Amygdala (tissue), 56 donors: Measurements from ENCODE around the gene HSPA1L.

Source experiments
- DNase-seq, 56 donors: peaks; one replicate each; lab custom pipeline; 2025; lab: John Stamatoyannopoulos, UW

Gene HSPA1L

GRCh38 chr6:31791324-31792089 lies 23.6 kb downstream of the HSPA1L start:
- peak in 14 of 56 donors; percentile 11 to 65 (median 20) for DNase-seq

- DNase-seq = no peak
Measured at GRCh38 chr6:31785475-31785874, 29.6 kb downstream of the HSPA1L start.

- DNase-seq = peak in 2 of 56 donors; percentile 18
Measured at GRCh38 chr6:31784098-31784925, 30.8 kb downstream of the HSPA1L start.

GRCh38 chr6:31782126-31782855 lies 32.8 kb downstream of the HSPA1L start:
- no peak for DNase-seq

- DNase-seq = no peak
Measured at GRCh38 chr6:31781244-31782125, 33.6 kb downstream of the HSPA1L start.

- DNase-seq = no peak
Measured at GRCh38 chr6:31780507-31781243, 34.4 kb downstream of the HSPA1L start.

- no peak for DNase-seq
Measured at GRCh38 chr6:31779908-31780307, 35.2 kb downstream of the HSPA1L start.

- no peak for DNase-seq
Measured at GRCh38 chr6:31778999-31779885, 35.8 kb downstream of the HSPA1L start.

- DNase-seq = no peak
Measured at GRCh38 chr6:31778193-31778592, 36.9 kb downstream of the HSPA1L start.

- no peak for DNase-seq
Measured at GRCh38 chr6:31777667-31778050, 37.4 kb downstream of the HSPA1L start.

- peak in 15 of 56 donors; percentile 3 to 94 (median 33) for DNase-seq
Measured at GRCh38 chr6:31776989-31777666, 38.0 kb downstream of the HSPA1L start, which contains the start of gene VWA7. Gene VWA7 (minus strand): TSS chr6:31777328. CDS start chr6:31776779, 549 bp downstream.

- DNase-seq = peak in 5 of 56 donors; percentile 20 to 71 (median 23)
Measured at GRCh38 chr6:31776485-31776988, 38.5 kb downstream of the HSPA1L start.

GRCh38 chr6:31775633-31776484 lies 39.2 kb downstream of the HSPA1L start:
- DNase-seq = no peak

GRCh38 chr6:31775184-31775583 lies 39.9 kb downstream of the HSPA1L start:
- no peak for DNase-seq

GRCh38 chr6:31771992-31772358 lies 43.1 kb downstream of the HSPA1L start:
- DNase-seq = no peak

GRCh38 chr6:31770860-31771259 lies 44.2 kb downstream of the HSPA1L start:
- no peak for DNase-seq
